Measurements from ENCODE around the gene TEX44.

TEX44 gene

DNA sequence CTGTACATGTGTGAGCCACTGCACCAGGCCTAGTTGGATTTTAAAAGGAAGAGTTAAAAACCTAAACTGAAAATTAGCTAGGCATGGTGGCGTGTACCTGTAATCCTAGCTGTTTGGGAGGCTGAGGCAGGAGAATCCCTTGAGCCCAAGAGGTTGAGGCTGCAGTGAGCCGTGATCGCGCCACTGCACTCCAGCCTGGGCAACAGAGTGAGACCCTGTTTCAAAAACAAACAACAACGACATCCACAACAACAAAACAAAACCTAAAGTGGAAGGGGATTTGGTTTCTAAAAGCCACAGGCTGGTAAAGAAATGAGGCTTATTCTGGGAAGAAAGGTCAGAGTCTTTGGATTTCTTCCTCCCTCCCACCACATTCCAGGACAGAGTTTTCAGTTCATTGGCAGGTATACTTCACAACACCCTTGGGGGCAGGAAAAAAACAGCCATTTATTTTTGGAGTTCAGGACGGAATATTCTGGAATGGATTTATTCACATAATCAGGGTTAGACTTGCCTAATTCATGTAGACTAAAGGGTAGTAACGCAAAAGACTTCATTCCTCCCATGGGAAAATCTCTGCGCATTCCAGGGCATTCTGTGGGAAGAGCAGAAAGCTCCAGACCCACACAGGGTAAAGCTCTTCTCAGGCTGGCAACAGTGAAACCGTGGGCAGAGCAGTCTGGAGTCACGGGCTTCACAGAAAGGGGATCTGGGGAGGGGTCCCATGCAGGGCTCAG is 34.9 kb downstream of the TEX44 start:
- Histone ChIP-seq H2AFZ (ENCODE audit: low read depth, low read length) (no peak overlapping the region), H3K79me2 (ENCODE audit: low read length) (no peaks in the 10 kb centered on the region), H4K20me1 (ENCODE audit: insufficient read depth, low read length) (no peaks in the 10 kb centered on the region), H3K27me3 (ENCODE audit: low read depth, low read length) (no peaks in the 10 kb centered on the region), H3K4me2 (ENCODE audit: low read length) (no peak overlapping the region), H3K9me3 (ENCODE audit: insufficient read depth, low read length) (no peaks in the 10 kb centered on the region), H3K9ac (ENCODE audit: low read length) (no peak overlapping the region), H3K4me1 (ENCODE audit: low read length) (no peaks in the 10 kb centered on the region), H3K27ac (ENCODE audit: low read length) (no peak overlapping the region), H3K4me3 (ENCODE audit: low read length) (no peak overlapping the region), H3K36me3 (replicated peaks; ENCODE audit: low read depth, low read length) (no peaks in the 10 kb centered on the region)
- TF ChIP-seq, protein P1, sequence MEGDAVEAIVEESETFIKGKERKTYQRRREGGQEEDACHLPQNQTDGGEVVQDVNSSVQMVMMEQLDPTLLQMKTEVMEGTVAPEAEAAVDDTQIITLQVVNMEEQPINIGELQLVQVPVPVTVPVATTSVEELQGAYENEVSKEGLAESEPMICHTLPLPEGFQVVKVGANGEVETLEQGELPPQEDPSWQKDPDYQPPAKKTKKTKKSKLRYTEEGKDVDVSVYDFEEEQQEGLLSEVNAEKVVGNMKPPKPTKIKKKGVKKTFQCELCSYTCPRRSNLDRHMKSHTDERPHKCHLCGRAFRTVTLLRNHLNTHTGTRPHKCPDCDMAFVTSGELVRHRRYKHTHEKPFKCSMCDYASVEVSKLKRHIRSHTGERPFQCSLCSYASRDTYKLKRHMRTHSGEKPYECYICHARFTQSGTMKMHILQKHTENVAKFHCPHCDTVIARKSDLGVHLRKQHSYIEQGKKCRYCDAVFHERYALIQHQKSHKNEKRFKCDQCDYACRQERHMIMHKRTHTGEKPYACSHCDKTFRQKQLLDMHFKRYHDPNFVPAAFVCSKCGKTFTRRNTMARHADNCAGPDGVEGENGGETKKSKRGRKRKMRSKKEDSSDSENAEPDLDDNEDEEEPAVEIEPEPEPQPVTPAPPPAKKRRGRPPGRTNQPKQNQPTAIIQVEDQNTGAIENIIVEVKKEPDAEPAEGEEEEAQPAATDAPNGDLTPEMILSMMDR (IDR thresholded peaks at IDR 0.05; ENCODE audit: low read depth, low read length) = no peak
- TF ChIP-seq EZH2phosphoT487 (IDR thresholded peaks at IDR 0.05; ENCODE audit: low read depth) = no peak

DNA sequence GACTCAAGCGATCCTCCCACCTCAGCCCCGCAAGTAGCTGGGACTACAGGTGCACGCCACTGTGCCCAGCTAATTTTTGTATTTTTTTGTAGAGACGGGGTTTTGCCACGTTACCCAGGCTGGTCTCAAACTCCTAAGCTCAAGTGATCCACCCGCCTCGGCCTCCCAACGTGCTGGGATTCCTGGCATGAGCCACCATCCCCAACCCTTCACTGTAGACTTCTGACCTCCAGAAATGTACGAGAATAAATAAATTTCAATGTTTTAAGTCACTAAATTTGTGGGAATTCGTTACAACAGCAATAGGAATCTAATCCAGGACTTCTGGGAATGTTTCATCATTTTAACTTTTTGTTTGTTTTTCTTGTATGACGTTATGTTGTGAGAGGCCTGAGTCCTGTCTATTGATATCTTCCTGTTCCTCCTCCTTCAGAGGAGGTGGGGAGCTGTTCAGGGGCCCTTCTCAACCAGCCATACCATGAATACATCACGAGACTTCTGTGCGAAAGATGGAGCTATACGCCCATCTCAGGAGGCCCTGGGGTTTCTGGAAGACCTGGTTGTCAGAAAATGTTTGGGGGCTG is 40.0 kb downstream of the TEX44 start:
- no peak overlapping the region for H3K9ac ChIP-seq (ENCODE audit: low read length)
- H3K27me3 ChIP-seq (ENCODE audit: low read depth, low read length) = no peaks in the 10 kb centered on the region
- H2AFZ ChIP-seq (ENCODE audit: low read depth, low read length) = no peak overlapping the region
- no peaks in the 10 kb centered on the region for H3K79me2 ChIP-seq (ENCODE audit: low read length)
- TF ChIP-seq EZH2phosphoT487 (IDR thresholded peaks at IDR 0.05; ENCODE audit: low read depth) = no peak
- TF ChIP-seq, protein P1 (IDR thresholded peaks at IDR 0.05; ENCODE audit: low read depth, low read length) = no peak
- no peaks in the 10 kb centered on the region for H3K4me1 ChIP-seq (ENCODE audit: low read length)
- no peaks in the 10 kb centered on the region for H3K36me3 ChIP-seq (replicated peaks; ENCODE audit: low read depth, low read length)
- H3K27ac ChIP-seq (ENCODE audit: low read length) = no peak overlapping the region
- H3K4me3 ChIP-seq (ENCODE audit: low read length) = no peak overlapping the region
- H4K20me1 ChIP-seq (ENCODE audit: insufficient read depth, low read length) = no peaks in the 10 kb centered on the region
- H3K4me2 ChIP-seq (ENCODE audit: low read length) = no peak overlapping the region
- no peaks in the 10 kb centered on the region for H3K9me3 ChIP-seq (ENCODE audit: insufficient read depth, low read length)

DNA sequence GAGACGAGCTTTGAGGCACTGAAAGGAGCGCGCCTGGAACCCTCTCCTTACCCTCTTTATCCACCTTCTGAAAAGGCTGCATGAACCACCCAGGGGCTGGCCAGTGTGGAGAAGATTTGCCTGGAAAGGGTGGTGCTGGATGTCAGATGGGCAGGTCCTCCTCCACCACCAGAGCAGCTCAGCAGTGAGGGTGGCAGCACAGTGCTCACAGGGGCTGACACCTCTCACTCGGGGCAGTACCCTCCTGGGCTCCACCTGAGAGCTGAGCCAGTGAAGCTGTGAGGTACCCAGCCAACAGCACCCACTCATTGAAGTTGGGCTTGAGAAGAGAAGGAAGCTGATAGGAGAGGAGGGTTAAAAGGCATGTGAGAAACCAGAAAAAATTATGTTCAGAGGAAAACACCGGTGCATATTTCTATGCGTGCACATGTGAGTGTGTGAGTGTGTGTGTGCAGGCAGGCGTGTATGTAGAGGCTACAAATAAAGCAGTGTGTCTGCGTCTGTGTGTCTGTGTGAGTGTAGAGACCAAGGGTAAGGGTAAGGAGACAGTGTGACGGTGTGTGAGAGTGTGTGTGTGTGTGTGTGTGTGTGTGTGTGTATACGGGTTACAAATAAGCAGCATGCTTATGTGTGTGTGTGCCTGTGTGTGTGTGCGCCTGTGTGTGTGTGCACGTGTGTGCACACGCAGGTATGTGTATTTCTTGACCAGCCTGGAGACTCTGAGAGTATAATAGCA is 40.7 kb downstream of the TEX44 start:
- Histone ChIP-seq H3K4me1 (ENCODE audit: low read length) (no peaks in the 10 kb centered on the region), H3K36me3 (replicated peaks; ENCODE audit: low read depth, low read length) (no peaks in the 10 kb centered on the region), H3K9ac (ENCODE audit: low read length) (no peak overlapping the region), H2AFZ (ENCODE audit: low read depth, low read length) (no peak overlapping the region), H4K20me1 (ENCODE audit: insufficient read depth, low read length) (no peaks in the 10 kb centered on the region), H3K4me2 (ENCODE audit: low read length) (no peak overlapping the region), H3K9me3 (ENCODE audit: insufficient read depth, low read length) (no peaks in the 10 kb centered on the region), H3K27ac (ENCODE audit: low read length) (no peak overlapping the region), H3K4me3 (ENCODE audit: low read length) (no peak overlapping the region), H3K79me2 (ENCODE audit: low read length) (no peaks in the 10 kb centered on the region), H3K27me3 (ENCODE audit: low read depth, low read length) (no peaks in the 10 kb centered on the region)
- TF ChIP-seq, protein P1 (IDR thresholded peaks at IDR 0.05; ENCODE audit: low read depth, low read length) = no peak
- TF ChIP-seq EZH2phosphoT487 (IDR thresholded peaks at IDR 0.05; ENCODE audit: low read depth) = no peak

DNA sequence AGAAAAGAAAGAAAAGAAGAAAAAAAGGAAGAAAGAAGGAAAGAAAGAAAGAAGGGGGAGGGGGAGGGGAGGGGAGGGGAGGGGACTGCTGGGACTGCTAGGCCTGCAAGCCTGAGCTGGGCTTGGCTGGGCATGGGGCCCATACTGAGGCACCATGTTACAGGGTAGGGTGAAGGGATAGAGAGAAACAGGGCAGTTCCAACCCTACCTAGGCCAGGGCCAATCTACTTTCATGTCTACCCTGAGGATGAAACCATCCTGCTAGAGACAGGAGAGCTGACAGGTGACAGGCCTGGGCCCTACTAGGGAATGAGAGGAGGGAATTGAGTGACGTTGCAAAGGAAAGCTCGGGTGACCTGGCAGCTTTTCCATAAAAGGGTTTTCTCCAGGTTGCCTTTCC is 41.7 kb downstream of the TEX44 start:
- Histone ChIP-seq H3K4me3 (ENCODE audit: low read length) (no peak overlapping the region), H3K27me3 (ENCODE audit: low read depth, low read length) (no peaks in the 10 kb centered on the region), H3K4me1 (ENCODE audit: low read length) (no peaks in the 10 kb centered on the region), H4K20me1 (ENCODE audit: insufficient read depth, low read length) (no peaks in the 10 kb centered on the region), H3K36me3 (replicated peaks; ENCODE audit: low read depth, low read length) (no peaks in the 10 kb centered on the region), H3K9ac (ENCODE audit: low read length) (no peak overlapping the region), H2AFZ (ENCODE audit: low read depth, low read length) (no peak overlapping the region), H3K79me2 (ENCODE audit: low read length) (no peaks in the 10 kb centered on the region), H3K27ac (ENCODE audit: low read length) (no peak overlapping the region), H3K9me3 (ENCODE audit: insufficient read depth, low read length) (no peaks in the 10 kb centered on the region), H3K4me2 (ENCODE audit: low read length) (no peak overlapping the region)
- TF ChIP-seq EZH2phosphoT487 (IDR thresholded peaks at IDR 0.05; ENCODE audit: low read depth) = no peak
- TF ChIP-seq, protein P1 (IDR thresholded peaks at IDR 0.05; ENCODE audit: low read depth, low read length) = no peak
